HepG2 (cell line): ENCODE results near the gene DIP2C.

Experiments
- CBFB ChIP-seq: sonication (generic); formaldehyde crosslinking; IDR thresholded peaks from 2 replicates; pipeline ENCODE4 v1.4.0; 2020; ENCODE audit warnings: missing genetic modification reagents
- GABPB1 ChIP-seq: IDR thresholded peaks from 2 replicates; pipeline ENCODE4 v1.6.1; 2016; ENCODE audit warnings: mild to moderate bottlenecking, missing genetic modification reagents, moderate library complexity, missing compliant biosample characterization
- RAD21 ChIP-seq: fragments of 450-650 bp; formaldehyde crosslinking; IDR thresholded peaks from 2 replicates; pipeline ENCODE4 v1.5.0; 2020; ENCODE audit warnings: mild to moderate bottlenecking
- ZFP1 ChIP-seq: IDR thresholded peaks from 2 replicates; pipeline ENCODE4 v1.6.1; 2016
- ZFP37 ChIP-seq: sonication (generic); formaldehyde crosslinking; IDR thresholded peaks from 2 replicates; pipeline ENCODE4 v1.4.0; 2020; ENCODE audit warnings: missing genetic modification reagents, borderline replicate concordance

GRCh38 chr10:595473-595872, 94.0 kb downstream of the DIP2C start:
- TF ChIP-seq ZFP1 (CRISPR knock-in tag), result no peak
- TF ChIP-seq CBFB, result no peak
- no peak for TF ChIP-seq RAD21 (CRISPR knock-in tag)
- no peak for TF ChIP-seq GABPB1 (CRISPR knock-in tag)
- TF ChIP-seq ZFP37, result no peak
